H1 (cell line): ENCODE data around the gene RPS6KB2. TPM values are rescaled to one million over a fixed set of nuclear protein-coding genes. Genes with fewer than 3 reads are reported as not detected.

Experiments used
- ATF3 ChIP-seq: IDR thresholded peaks from 2 replicates; pipeline ENCODE4 v1.6.1; 2011; ENCODE audit warnings: low read depth, mild to moderate bottlenecking, low read length; ENCODE audit not compliant: insufficient read depth
- BRCA1 ChIP-seq: IDR thresholded peaks from 2 replicates; pipeline ENCODE4 v1.6.1; 2012; ENCODE audit warnings: low read depth, low read length, improper control_type of control experiment
- EZH2 ChIP-seq: fragments of 200-600 bp; sonication (generic); IDR thresholded peaks from 2 replicates; pipeline ENCODE4 v1.7.1; 2012; ENCODE audit warnings: low read depth, mild to moderate bottlenecking, moderate library complexity, low read length, inconsistent platforms; ENCODE audit not compliant: severe bottlenecking
- HDAC2 ChIP-seq, 2 experiments: fragments of 300-600 bp in 1 of 2; sonication (generic) in 1 of 2; IDR thresholded peaks; 2 replicates each; pipeline ENCODE4 v1.6.1; 2011 to 2012; ENCODE audit warnings: low read depth in 2 of 2, low read length in 2 of 2, mild to moderate bottlenecking in 2 of 2, moderate library complexity in 2 of 2, borderline replicate concordance in 1 of 2, inconsistent platforms in 1 of 2
- HDAC6 ChIP-seq: IDR thresholded peaks from one replicate; pipeline ENCODE4 v1.7.1; 2012; ENCODE audit warnings: low read depth, mild to moderate bottlenecking, inconsistent platforms, low read length, moderate library complexity
- KDM4A ChIP-seq: IDR thresholded peaks from one replicate; pipeline ENCODE4 v1.7.1; 2012; ENCODE audit warnings: low read depth, mild to moderate bottlenecking, moderate library complexity, low read length, inconsistent platforms; ENCODE audit not compliant: severe bottlenecking
- RFX5 ChIP-seq: IDR thresholded peaks from 2 replicates; pipeline ENCODE4 v1.6.1; 2011; ENCODE audit warnings: low read depth, low read length, improper control_type of control experiment, borderline replicate concordance
- TAF1 ChIP-seq: IDR thresholded peaks from 2 replicates; pipeline ENCODE4 v1.6.1; 2011; ENCODE audit warnings: mild to moderate bottlenecking, low read depth, low read length
- polyA plus RNA-seq, 7 experiments: library from polyadenylated mRNA; depleted of rRNA in 3 of 7; stranded (reverse) in 5 of 7; unstranded in 2 of 7; fragments of >200 nt in 5 of 7; fragments of 200-250 nt in 2 of 7; gene quantifications; 1 replicate in 5 of 7; 2 replicates in 1 of 7; 4 replicates in 1 of 7; pipeline versions ENCODE4 v1.2.1 to v1.2.3, GENCODE V29; 2011 to 2013; ENCODE audit warnings: missing spikeins in 2 of 7, mixed read lengths in 2 of 7
- total RNA-seq: library from RNA; stranded (reverse); fragmentation: NEBNext Ultra II Directional; extraction: Animal tissue kit (Norgen Biotek cat#: 25700); gene quantifications from 2 replicates; pipeline ENCODE4 v1.2.1, GENCODE V29; 2021

The RPS6KB2 gene
- total and polyA plus RNA-seq, 2 of the 8 experiments (the other 6 are each of a cell fraction or from before 2014, with no cell fraction given): 41.0 to 47.1 TPM

- TF ChIP-seq EZH2 (no peak), HDAC6 (no peak), BRCA1 (no peak), KDM4A (no peak), RFX5 (no peak), ATF3 (no peak), TAF1 (no peak), HDAC2 (IDR thresholded peaks at IDR 0.05; ENCODE audit: borderline replicate concordance in 1 of 2, low read depth in 2 of 2, low read length in 2 of 2) (no peak)
Measured at GRCh38 chr11:67449116-67449844, 21.0 kb downstream of the RPS6KB2 start (continued).
